MCF 10A (cell line): ENCODE measurements around the gene AKR1A1. TPM values are rescaled to one million over a fixed set of nuclear protein-coding genes. Genes with fewer than 3 reads are reported as not detected.
A peak's percentile ranks its signal among the peaks of the same experiment; 100 is the strongest.

ENCODE experiments used
- BruUV-seq: library from RNA; stranded (reverse); fragments of 400-500 nt; replicated peaks from 2 replicates; lab custom pipeline; 2021; lab: Mats Ljungman, UMichigan
- CTCF ChIA-PET: fragments of 300-600 bp; sonication (Branson Sonifier 250); formaldehyde crosslinking; extraction: SDS; loops from one replicate; lab custom pipeline; 2021; ENCODE audit warnings: antibody characterized with exemption, inconsistent platforms; lab: Yijun Ruan, JAX
- POLR2A ChIA-PET: fragments of 300-600, 350-650 bp; sonication (Branson Sonifier 250); formaldehyde crosslinking; extraction: SDS; loops from one replicate; lab custom pipeline; 2020; ENCODE audit warnings: antibody characterized with exemption, inconsistent platforms; lab: Yijun Ruan, JAX
- DNase-seq: peaks from one replicate; pipeline ENCODE4 v3.0.0-alpha.2; 2018; ENCODE audit not compliant: unreplicated experiment
- H3K27ac Mint-ChIP-seq: one replicate; pipeline ENCODE4 v1.8.0; 2022; ENCODE audit warnings: mild to moderate bottlenecking, low read depth, mixed read lengths; ENCODE audit not compliant: unreplicated experiment
- H3K27me3 Mint-ChIP-seq: one replicate; pipeline ENCODE4 v1.8.0; 2022; ENCODE audit warnings: mixed read lengths; ENCODE audit not compliant: insufficient read depth, unreplicated experiment
- H3K36me3 Mint-ChIP-seq: one replicate; pipeline ENCODE4 v1.8.0; 2022; ENCODE audit warnings: mild to moderate bottlenecking, moderate library complexity, mixed read lengths; ENCODE audit not compliant: insufficient read depth, unreplicated experiment
- H3K4me1 Mint-ChIP-seq: one replicate; pipeline ENCODE4 v1.8.0; 2022; ENCODE audit warnings: mixed read lengths; ENCODE audit not compliant: insufficient read depth, unreplicated experiment
- H3K4me3 Mint-ChIP-seq: one replicate; pipeline ENCODE4 v1.8.0; 2022; ENCODE audit warnings: mild to moderate bottlenecking, moderate library complexity, mixed read lengths; ENCODE audit not compliant: unreplicated experiment
- H3K9me3 Mint-ChIP-seq: one replicate; pipeline ENCODE4 v1.8.0; 2022; ENCODE audit warnings: mixed read lengths; ENCODE audit not compliant: unreplicated experiment
- CTCF ChIP-seq: fragments of 200-600 bp; IDR thresholded peaks from one replicate; pipeline ENCODE4 v1.8.0; 2022; ENCODE audit warnings: antibody characterized with exemption, mild to moderate bottlenecking; ENCODE audit not compliant: unreplicated experiment
- intact Hi-C: fragments of 100-400 bp; cut with micrococcal nuclease; formaldehyde crosslinking; loops from 2 replicates; pipeline ENCODE4 v1.14.1; 2022
- total RNA-seq: library from RNA; stranded (reverse); gene quantifications from 2 replicates; pipeline ENCODE4 v1.2.3, GENCODE V29; 2022

Gene AKR1A1
- total RNA-seq, 1 experiment from 2014 or later, result 108 TPM

- intact Hi-C loops, result no loop called here
- Mint-ChIP-seq H3K4me1 (no peaks in the 10 kb centered on the region), H3K36me3 (no peaks in the 10 kb centered on the region), H3K27ac (no peak overlapping the region), H3K27me3 (no peaks in the 10 kb centered on the region), H3K4me3 (no peak overlapping the region), H3K9me3 (no peaks in the 10 kb centered on the region)
- ChIA-PET CTCF (interaction anchor here (0.6 to 1.0 kb wide), 3 partner anchors 24 to 489 kb away, joined by 3 to 4 read pairs (median 3); no protein-coding TSS in a partner anchor), POLR2A (interaction anchor here (0.7 to 3.3 kb wide), 3 partner anchors 23 to 38 kb away, joined by 3 to 23 read pairs (median 3); partner anchors contain the start of gene PRDX1)
- no peak for TF ChIP-seq CTCF
- no TSS peak for BruUV-seq
- DNase-seq, result no peak
Observed at GRCh38 chr1:45544530-45544929, 6.1 kb upstream of the AKR1A1 start.

DNA sequence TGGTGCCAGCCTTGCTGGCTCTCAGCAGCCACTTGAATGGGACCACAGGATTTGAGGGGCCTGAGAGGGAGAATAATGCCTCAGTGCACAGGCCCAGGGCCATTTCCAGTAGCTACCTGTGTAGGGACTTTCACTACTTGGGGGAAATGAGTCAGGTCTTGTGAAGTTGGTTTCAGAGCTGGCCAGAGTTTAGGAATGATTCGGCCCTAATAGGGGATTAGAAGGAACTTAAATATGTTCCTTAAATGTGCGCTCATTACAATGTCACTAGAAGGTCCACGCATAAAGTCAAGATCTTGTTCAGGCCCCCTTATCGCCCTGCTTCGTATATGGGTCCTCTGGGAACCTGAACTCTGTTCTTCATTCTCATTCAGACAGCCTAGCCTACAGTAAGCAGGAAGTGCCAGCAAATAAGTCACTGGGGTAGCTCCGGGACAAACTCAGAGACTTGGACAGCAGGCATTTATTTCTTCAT, 5.6 kb upstream of the AKR1A1 start:
- BruUV-seq, result no TSS peak
- Mint-ChIP-seq H3K9me3 (no peaks in the 10 kb centered on the region), H3K4me3 (no peak overlapping the region), H3K27ac (no peak overlapping the region), H3K4me1 (no peaks in the 10 kb centered on the region), H3K27me3 (no peaks in the 10 kb centered on the region), H3K36me3 (no peaks in the 10 kb centered on the region)
- no peak for DNase-seq
- ChIA-PET POLR2A (interaction anchor here (1.1 to 3.3 kb wide), 2 partner anchors 24 to 38 kb away, joined by 3 to 23 read pairs; partner anchors contain the start of gene PRDX1), CTCF (interaction anchor here (0.6 to 1.0 kb wide), 4 partner anchors 24 to 726 kb away, joined by 3 to 4 read pairs (median 3); no protein-coding TSS in a partner anchor)
- intact Hi-C loops, result no loop called here
- no peak for TF ChIP-seq CTCF

GRCh38 chr1:45545553-45546310, 4.9 kb upstream of the AKR1A1 start:
- H3K4me3 Mint-ChIP-seq, result no peak overlapping the region
- intact Hi-C loops, result no loop called here
- no peak for DNase-seq
- BruUV-seq, result no TSS peak
- no peaks in the 10 kb centered on the region for H3K27me3 Mint-ChIP-seq
- H3K36me3 Mint-ChIP-seq, result no peaks in the 10 kb centered on the region
- TF ChIP-seq CTCF, result no peak
- H3K9me3 Mint-ChIP-seq, result no peaks in the 10 kb centered on the region
- POLR2A ChIA-PET, result interaction anchor here (0.6 to 3.3 kb wide), 2 partner anchors 24 to 45 kb away, joined by 3 to 23 read pairs; partner anchors contain the start of gene PRDX1
- H3K4me1 Mint-ChIP-seq, result no peaks in the 10 kb centered on the region
- no peak overlapping the region for H3K27ac Mint-ChIP-seq
- CTCF ChIA-PET, result interaction anchor here (0.6 to 1.2 kb wide), 4 partner anchors 9 to 727 kb away, joined by 3 to 4 read pairs (median 3); no protein-coding TSS in a partner anchor

DNA sequence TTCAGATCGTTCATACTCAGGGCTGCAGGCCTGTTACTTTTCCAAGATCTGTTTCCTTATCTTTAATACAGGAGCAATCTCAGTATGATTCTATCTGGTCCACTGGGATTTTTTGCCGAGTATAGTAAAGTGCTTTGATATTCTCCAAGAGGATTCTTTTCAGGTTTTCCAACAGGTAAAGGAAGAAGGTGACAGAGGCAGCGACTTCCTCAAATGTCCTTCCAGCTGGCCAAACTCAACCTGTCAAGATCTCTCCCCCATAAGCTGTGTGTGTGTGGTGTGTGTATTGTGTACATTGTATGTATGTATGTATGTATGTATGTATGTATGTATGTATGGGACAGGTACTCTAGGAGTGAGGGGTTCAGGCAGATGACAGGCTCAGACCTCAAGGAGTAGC, 1.1 kb downstream of the AKR1A1 start:
- BruUV-seq, result no TSS peak
- H3K27ac Mint-ChIP-seq, result peak overlapping the region; percentile 94
- intact Hi-C loops, result no loop called here

More for the DNA sequence above, 1.1 kb downstream of the AKR1A1 start:
- H3K36me3 Mint-ChIP-seq, result peaks cover 11% of the 10 kb centered on the region
- ChIA-PET CTCF (interaction anchor here (0.8 to 4.7 kb wide), 3 partner anchors 18 to 39 kb away, joined by 3 to 30 read pairs (median 3); no protein-coding TSS in a partner anchor), POLR2A (interaction anchor here (0.5 to 11.7 kb wide), 21 partner anchors 7 to 1395 kb away, joined by 3 to 272 read pairs (median 6); partner anchors contain the start of genes CCDC163, GPBP1L1, HECTD3 and MMACHC)
- TF ChIP-seq CTCF, result no peak
- H3K4me3 Mint-ChIP-seq, result peak overlapping the region; percentile 97
- H3K27me3 Mint-ChIP-seq, result no peaks in the 10 kb centered on the region
- H3K9me3 Mint-ChIP-seq, result no peaks in the 10 kb centered on the region
- no peak for DNase-seq
- peaks cover 12% of the 10 kb centered on the region for H3K4me1 Mint-ChIP-seq
